Choroid plexus epithelial cell (primary cell): Measurements from ENCODE around the gene TLCD3A.
"Not testable (repeated sequence)": the region's sequence is repeated elsewhere in the genome, so short reads cannot be mapped to it uniquely, and the experiment has no call there.

Experiments used
- DNase-seq: peaks from one replicate; pipeline ENCODE4 v3.0.0-alpha.2; 2010; ENCODE audit warnings: low read depth
- H3K4me3 ChIP-seq: 2 replicates; pipeline ENCODE4 v1.5.1; 2011; ENCODE audit warnings: low read depth, mild to moderate bottlenecking, control low read depth, low read length, moderate library complexity
- TF ChIP-seq, protein P1 (sequence below): conservative IDR thresholded peaks from 2 replicates; pipeline ENCODE4 v1.5.1; 2011; ENCODE audit warnings: low read depth, mild to moderate bottlenecking, control low read depth, inconsistent platforms, low read length, moderate library complexity

Gene TLCD3A

DNA sequence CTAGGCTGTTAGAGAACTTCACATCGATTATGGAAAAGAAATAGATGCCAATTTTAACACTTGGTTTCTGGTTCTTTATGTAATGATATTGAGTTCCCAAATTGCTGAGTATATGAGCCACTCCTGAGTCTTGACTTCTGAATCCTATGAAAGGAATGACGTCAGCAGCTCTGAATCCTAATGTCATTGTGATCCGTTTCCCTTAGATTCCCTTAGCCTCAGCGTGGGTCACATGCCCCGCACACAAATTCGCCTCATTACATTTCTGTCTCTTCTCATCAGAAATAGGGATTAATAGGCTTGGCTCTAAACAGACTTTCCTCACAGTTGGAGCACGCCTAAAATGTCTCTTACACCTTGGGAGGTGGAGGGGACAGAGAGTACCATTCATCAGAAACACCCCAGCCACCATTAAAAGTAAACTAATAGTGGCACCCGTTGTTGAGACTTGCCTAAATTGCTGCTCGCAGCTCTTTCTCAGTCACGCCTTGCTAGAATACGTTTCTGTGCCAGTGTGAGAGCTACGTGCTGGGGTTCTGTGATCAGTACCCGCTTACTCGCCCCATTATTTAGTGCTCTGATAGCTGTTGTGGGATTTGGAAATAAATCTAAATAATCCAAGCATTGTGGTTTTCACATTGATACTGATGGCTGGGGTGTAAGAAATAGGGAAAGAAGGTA, 56.9 kb downstream of the TLCD3A start:
- DNase-seq, result no peak
- H3K4me3 ChIP-seq, result no peak overlapping the region
- TF ChIP-seq, protein P1, sequence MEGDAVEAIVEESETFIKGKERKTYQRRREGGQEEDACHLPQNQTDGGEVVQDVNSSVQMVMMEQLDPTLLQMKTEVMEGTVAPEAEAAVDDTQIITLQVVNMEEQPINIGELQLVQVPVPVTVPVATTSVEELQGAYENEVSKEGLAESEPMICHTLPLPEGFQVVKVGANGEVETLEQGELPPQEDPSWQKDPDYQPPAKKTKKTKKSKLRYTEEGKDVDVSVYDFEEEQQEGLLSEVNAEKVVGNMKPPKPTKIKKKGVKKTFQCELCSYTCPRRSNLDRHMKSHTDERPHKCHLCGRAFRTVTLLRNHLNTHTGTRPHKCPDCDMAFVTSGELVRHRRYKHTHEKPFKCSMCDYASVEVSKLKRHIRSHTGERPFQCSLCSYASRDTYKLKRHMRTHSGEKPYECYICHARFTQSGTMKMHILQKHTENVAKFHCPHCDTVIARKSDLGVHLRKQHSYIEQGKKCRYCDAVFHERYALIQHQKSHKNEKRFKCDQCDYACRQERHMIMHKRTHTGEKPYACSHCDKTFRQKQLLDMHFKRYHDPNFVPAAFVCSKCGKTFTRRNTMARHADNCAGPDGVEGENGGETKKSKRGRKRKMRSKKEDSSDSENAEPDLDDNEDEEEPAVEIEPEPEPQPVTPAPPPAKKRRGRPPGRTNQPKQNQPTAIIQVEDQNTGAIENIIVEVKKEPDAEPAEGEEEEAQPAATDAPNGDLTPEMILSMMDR, result no peak

GRCh38 chr17:789931-790873, 57.8 kb downstream of the TLCD3A start:
- DNase-seq, result peak; percentile 69
- H3K4me3 ChIP-seq, result not testable (repeated sequence)

DNA sequence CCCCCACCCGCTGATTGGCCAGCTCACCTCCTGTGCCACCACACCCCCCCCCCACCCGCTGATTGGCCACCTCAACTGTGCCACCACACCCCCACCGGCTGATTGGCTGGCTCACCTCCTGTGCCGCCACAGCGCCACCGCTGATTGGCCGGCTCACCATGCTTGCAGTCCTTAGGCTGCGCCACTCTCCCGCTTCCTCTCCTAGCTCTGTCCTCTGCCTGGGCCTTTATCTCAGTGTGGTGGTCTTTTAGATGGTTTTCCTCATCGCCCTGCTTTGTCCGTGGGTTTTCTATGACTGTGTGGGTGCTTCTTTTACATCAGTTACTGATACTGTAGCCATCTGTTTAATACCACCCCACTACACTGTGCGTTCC, 58.5 kb downstream of the TLCD3A start:
- peak; percentile 50 for DNase-seq
- H3K4me3 ChIP-seq, result not testable (repeated sequence)

GRCh38 chr17:791829-792228, 59.4 kb downstream of the TLCD3A start:
- no peak for DNase-seq
- TF ChIP-seq, protein P1, result no peak
- H3K4me3 ChIP-seq, result no peak overlapping the region

GRCh38 chr17:792277-792676, 59.9 kb downstream of the TLCD3A start:
- TF ChIP-seq, protein P1, result no peak
- DNase-seq, result no peak
- H3K4me3 ChIP-seq, result no peak overlapping the region
